ENCODE data around the gene BCL11A. TPM values are rescaled to one million over a fixed set of nuclear protein-coding genes. Genes with fewer than 3 reads are reported as not detected.

BCL11A gene
- total RNA-seq, 1 donor from 2014 or later = 27.1 TPM

DNA sequence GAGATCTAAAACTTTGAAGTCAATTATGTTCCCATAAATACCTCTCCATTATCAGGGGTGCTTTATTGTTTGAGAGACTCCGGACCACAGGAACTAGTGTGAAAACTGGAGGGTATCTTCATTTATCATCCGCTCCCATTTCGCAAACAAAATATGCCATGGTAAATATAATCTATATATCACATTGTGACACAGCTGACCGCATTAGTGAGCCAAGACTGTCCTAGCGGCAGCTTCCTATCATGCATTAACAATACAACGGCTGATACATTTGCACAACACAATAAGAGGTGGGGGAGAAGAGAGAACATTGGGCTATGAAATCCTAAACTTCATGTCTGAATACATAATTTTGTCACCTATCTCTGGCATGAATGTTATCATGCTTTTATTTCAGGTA is 29.5 kb downstream of the BCL11A start:
- Histone ChIP-seq H3K27ac (replicated peaks) (no peak overlapping the region), H3K4me1 (peaks cover 75% of the 10 kb centered on the region), H3K27me3 (ENCODE audit: low read depth) (peaks cover 14% of the 10 kb centered on the region), H3K36me3 (no peaks in the 10 kb centered on the region), H3K9me3 (replicated peaks) (no peaks in the 10 kb centered on the region), H3K4me3 (no peak overlapping the region)
- DNase-seq = no peak
- TF ChIP-seq, protein P1, sequence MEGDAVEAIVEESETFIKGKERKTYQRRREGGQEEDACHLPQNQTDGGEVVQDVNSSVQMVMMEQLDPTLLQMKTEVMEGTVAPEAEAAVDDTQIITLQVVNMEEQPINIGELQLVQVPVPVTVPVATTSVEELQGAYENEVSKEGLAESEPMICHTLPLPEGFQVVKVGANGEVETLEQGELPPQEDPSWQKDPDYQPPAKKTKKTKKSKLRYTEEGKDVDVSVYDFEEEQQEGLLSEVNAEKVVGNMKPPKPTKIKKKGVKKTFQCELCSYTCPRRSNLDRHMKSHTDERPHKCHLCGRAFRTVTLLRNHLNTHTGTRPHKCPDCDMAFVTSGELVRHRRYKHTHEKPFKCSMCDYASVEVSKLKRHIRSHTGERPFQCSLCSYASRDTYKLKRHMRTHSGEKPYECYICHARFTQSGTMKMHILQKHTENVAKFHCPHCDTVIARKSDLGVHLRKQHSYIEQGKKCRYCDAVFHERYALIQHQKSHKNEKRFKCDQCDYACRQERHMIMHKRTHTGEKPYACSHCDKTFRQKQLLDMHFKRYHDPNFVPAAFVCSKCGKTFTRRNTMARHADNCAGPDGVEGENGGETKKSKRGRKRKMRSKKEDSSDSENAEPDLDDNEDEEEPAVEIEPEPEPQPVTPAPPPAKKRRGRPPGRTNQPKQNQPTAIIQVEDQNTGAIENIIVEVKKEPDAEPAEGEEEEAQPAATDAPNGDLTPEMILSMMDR (IDR thresholded peaks at IDR 0.05; ENCODE audit: borderline replicate concordance) = peak; percentile 18
- intact Hi-C loops (cut with micrococcal nuclease) = no loop called here

DNA sequence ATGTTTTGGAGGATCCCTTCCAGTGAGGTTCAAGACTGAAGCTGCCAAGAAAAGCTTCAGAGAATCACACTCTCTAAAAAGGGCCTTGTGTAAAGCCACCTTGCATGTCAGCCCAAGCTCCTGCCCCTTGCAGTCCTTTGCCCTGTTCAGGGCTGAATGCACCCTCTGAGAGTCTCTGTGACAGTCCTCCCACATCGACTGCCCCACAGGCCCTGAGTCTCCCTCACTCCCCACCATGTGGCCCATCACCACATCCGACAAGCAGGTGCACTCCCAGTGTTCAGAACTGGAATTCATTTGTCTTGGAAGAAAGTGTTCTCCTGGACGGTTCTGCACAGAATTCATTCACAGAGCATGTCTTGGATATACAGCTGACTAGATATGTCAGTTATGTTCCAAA is 31.0 kb downstream of the BCL11A start:
- intact Hi-C loops (cut with micrococcal nuclease) = no loop called here
- H3K36me3 ChIP-seq = no peaks in the 10 kb centered on the region
- H3K27me3 ChIP-seq (ENCODE audit: low read depth) = no peaks in the 10 kb centered on the region
- TF ChIP-seq, protein P1 (IDR thresholded peaks at IDR 0.05; ENCODE audit: borderline replicate concordance) = no peak
- H3K4me3 ChIP-seq = no peak overlapping the region
- DNase-seq = no peak
- peak overlapping the region; percentile 71 for H3K27ac ChIP-seq (replicated peaks)
- peaks cover 72% of the 10 kb centered on the region for H3K4me1 ChIP-seq
- no peaks in the 10 kb centered on the region for H3K9me3 ChIP-seq (replicated peaks)

DNA sequence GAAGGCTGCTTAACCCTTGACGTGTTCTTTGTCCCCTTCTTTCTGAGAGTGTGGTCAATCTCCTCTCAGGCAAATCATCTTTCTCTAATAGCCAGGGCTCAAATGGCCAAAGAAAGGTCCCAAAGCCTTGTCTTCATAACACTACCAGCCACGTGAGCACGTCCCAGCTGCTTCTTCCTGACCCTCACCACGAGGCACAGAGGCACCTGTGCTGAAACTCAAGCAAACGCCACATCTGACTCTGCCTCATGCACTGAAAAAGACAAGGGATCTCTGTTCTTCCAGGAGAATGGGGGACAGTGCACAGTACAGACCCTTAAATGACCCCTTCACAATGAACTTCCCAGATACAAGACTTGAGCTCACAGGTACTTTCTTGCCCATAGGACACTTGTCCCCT is 31.8 kb downstream of the BCL11A start:
- TF ChIP-seq, protein P1 (IDR thresholded peaks at IDR 0.05; ENCODE audit: borderline replicate concordance) = no peak
- Histone ChIP-seq H3K4me3 (no peak overlapping the region), H3K9me3 (replicated peaks) (no peaks in the 10 kb centered on the region), H3K4me1 (peaks cover 74% of the 10 kb centered on the region), H3K36me3 (no peaks in the 10 kb centered on the region), H3K27me3 (ENCODE audit: low read depth) (no peaks in the 10 kb centered on the region), H3K27ac (replicated peaks) (peak overlapping the region; percentile 71)
- no peak for DNase-seq
- intact Hi-C loops (cut with micrococcal nuclease) = no loop called here

DNA sequence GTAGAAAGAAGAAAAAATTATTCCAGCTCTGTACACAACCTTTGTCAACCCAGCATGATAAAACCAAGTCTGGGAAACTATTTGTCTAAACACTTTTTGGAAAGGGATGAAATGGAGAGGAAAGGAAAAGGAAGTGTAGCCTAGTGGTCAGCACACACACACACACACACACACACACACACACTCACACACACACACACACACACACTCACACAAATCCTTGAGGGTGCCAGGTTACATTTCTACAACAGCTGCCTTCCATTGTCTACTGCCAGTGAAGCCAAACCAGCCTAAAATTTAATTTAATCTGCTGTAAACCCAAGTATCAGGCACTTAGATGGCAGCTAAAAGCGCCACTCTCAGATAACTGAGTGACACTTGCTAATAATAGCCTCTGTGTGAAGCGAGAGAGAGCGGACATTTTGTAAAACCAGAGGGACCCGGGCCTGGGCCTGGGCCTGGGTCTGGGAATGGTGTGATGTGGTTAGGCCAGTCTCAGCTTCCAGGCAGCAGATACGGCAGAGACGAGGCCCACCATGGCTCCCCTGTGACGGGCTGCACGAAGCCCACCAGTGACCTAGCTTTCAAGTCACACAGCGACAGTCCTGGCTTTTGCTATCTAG is 32.4 kb downstream of the BCL11A start:
- TF ChIP-seq, protein P1 (IDR thresholded peaks at IDR 0.05; ENCODE audit: borderline replicate concordance) = no peak
- H3K4me1 ChIP-seq = peaks cover 80% of the 10 kb centered on the region
- no peak overlapping the region for H3K4me3 ChIP-seq
- intact Hi-C loops (cut with micrococcal nuclease) = no loop called here
- no peak for DNase-seq
- no peaks in the 10 kb centered on the region for H3K27me3 ChIP-seq (ENCODE audit: low read depth)
- H3K9me3 ChIP-seq (replicated peaks) = no peaks in the 10 kb centered on the region
- H3K36me3 ChIP-seq = no peaks in the 10 kb centered on the region
- peak overlapping the region; percentile 71 for H3K27ac ChIP-seq (replicated peaks)

DNA sequence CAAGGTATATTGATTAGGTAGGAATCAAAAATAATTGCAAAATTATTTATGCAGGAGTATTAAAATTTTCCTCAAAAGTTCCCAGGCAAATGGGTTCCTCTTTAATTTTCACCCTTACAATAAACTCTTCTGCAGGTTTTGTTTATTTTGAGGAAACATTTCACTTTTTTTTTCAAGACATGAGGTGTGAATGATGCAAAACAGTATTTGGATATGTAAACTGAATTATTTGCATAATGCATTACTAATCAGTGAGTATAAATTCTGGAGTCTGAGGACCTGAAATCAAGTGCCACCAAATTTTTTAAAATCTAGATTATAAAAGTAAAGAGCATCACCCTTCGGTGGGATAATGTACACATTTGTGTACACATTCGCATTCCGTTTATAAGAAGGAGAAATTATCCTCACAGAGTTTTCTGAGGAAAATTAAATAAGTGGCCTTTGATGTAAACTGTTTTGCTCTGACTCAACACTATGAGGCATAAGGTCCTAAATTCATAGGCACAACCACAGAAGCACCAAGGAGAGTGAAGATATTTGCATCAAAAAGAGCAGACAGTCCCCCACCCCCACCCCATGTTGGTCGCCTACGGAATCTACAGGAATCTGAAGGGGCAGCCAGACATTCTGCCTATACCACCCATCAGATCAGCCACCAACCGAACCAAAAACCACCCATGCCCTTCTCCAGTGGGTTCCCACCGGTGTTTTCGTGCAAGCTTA is 33.1 kb downstream of the BCL11A start:
- no peak overlapping the region for H3K4me3 ChIP-seq
- no peaks in the 10 kb centered on the region for H3K36me3 ChIP-seq
- no peaks in the 10 kb centered on the region for H3K27me3 ChIP-seq (ENCODE audit: low read depth)
- DNase-seq = no peak
- intact Hi-C loops (cut with micrococcal nuclease) = no loop called here
- H3K9me3 ChIP-seq (replicated peaks) = no peaks in the 10 kb centered on the region
- no peak overlapping the region for H3K27ac ChIP-seq (replicated peaks)
- TF ChIP-seq, protein P1 (IDR thresholded peaks at IDR 0.05; ENCODE audit: borderline replicate concordance) = no peak
- peaks cover 87% of the 10 kb centered on the region for H3K4me1 ChIP-seq

Measured in left ventricle myocardium inferior (tissue), 1 donor.